Colonic mucosa (tissue), 4 donors: ENCODE results near the gene C3orf49. TPM values are rescaled to one million over a fixed set of nuclear protein-coding genes. Genes with fewer than 3 reads are reported as not detected.

Source experiments
- DNase-seq: peaks from one replicate; pipeline ENCODE4 v3.0.0-alpha.2; 2020
- H3K27ac ChIP-seq: fragments of 200-600 bp; one replicate; pipeline ENCODE4 v1.8.0; 2021
- H3K27me3 ChIP-seq: fragments of 200-600 bp; one replicate; pipeline ENCODE4 v1.8.0; 2021
- H3K36me3 ChIP-seq: fragments of 200-600 bp; one replicate; pipeline ENCODE4 v1.8.0; 2021
- H3K4me1 ChIP-seq: fragments of 200-600 bp; one replicate; pipeline ENCODE4 v1.8.0; 2021; ENCODE audit warnings: mild to moderate bottlenecking
- H3K4me3 ChIP-seq: fragments of 200-600 bp; one replicate; pipeline ENCODE4 v1.8.0; 2021
- H3K9ac ChIP-seq, 2 donors: one replicate each; pipeline ENCODE4 v1.7.0; 2013; ENCODE audit warnings: control low read depth in 2 of 2, low read depth in 2 of 2, low read length in 2 of 2
- H3K9me3 ChIP-seq: fragments of 200-600 bp; one replicate; pipeline ENCODE4 v1.8.0; 2021
- CTCF ChIP-seq: fragments of 200-600 bp; IDR thresholded peaks from one replicate; pipeline ENCODE4 v1.8.0; 2022; ENCODE audit warnings: antibody characterized with exemption, mild to moderate bottlenecking
- intact Hi-C: fragments of 100-400 bp; cut with DNase I; formaldehyde crosslinking; loops from one replicate; pipeline ENCODE4 v1.14.1; 2022
- total RNA-seq, 2 donors: library from RNA; stranded (reverse); fragmentation: NEBNext Ultra II Directional in 1 of 2; extraction: Animal tissue kit (Norgen Biotek cat#: 25700) in 1 of 2; gene quantifications; one replicate each; pipeline ENCODE4 v1.2.1, GENCODE V29; 2021
- donor health status: healthy.
- donor health status: DM: no; HTN: no; CAD: no.
- donor health status: DM: no; HTN: no; CAD: no.

The C3orf49 gene, protein sequence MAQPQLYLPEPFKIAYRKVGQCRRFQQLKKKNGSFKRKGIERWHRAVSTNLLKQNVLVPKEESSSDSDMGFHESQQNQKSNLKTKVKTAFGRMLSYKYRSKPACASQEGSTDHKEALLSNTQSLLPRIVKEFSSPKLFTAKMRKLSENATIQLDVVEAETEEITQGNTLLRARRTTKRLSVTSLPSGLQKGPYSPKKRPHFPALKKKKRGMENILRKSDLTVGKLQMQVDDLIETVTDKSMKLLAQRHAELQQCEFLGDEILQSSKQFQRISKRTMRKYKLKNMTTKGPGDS
- not detected for total RNA-seq

- Histone ChIP-seq H3K36me3 (no peaks in the 10 kb centered on the region), H3K27ac (no peak within 1 kb of the TSS), H3K4me3 (no peak within 1 kb of the TSS), H3K4me1 (no peaks in the 10 kb centered on the region), H3K9me3 (no peaks in the 10 kb centered on the region), H3K27me3 (no peaks in the 10 kb centered on the region), H3K9ac (no peak within 1 kb of the TSS)
- intact Hi-C loops: loop anchor here (2.0 kb wide), 1 partner anchor 468 kb away; no protein-coding TSS in a partner anchor
- TF ChIP-seq CTCF: no peak
- DNase-seq: no peak
These were observed at the start of gene C3orf49 for GRCh38 chr3:63819151-63819398. C3orf49 (plus strand) TSS chr3:63819299; CDS start chr3:63819472, 173 bp downstream.

DNA sequence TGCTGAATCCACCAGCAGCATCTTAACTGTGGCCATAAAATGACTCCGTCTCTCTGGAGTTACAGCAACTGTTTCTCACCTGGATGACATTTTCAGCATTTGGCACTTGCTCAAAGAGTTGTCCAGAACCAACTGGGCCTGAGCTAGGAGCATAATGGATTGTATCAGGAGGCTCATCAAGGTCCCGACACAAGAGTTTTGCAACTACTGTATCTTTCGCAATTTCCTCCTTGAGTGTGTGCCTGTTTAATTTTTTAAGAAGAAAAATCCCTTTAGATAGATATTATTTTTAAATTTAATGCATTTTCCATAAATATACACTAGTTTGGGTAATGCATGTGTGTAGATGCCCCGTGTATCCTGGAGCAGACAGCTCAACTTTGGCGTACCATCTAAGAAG lies 44.3 kb upstream of the C3orf49 start:
- no peaks in the 10 kb centered on the region for H3K36me3 ChIP-seq
- H3K9me3 ChIP-seq: no peaks in the 10 kb centered on the region
- H3K27me3 ChIP-seq: no peaks in the 10 kb centered on the region
- H3K4me3 ChIP-seq: no peak overlapping the region
- no peak overlapping the region for H3K9ac ChIP-seq
- intact Hi-C loops: no loop called here
- H3K4me1 ChIP-seq: no peaks in the 10 kb centered on the region
- TF ChIP-seq CTCF: no peak
- H3K27ac ChIP-seq: no peak overlapping the region
- DNase-seq: no peak

GRCh38 chr3:63779227-63779626 lies 39.9 kb upstream of the C3orf49 start:
- Histone ChIP-seq H3K9ac (no peak overlapping the region), H3K4me3 (no peak overlapping the region), H3K9me3 (no peaks in the 10 kb centered on the region), H3K27me3 (no peaks in the 10 kb centered on the region), H3K36me3 (no peaks in the 10 kb centered on the region), H3K27ac (no peak overlapping the region), H3K4me1 (no peaks in the 10 kb centered on the region)
- no peak for TF ChIP-seq CTCF
- DNase-seq: no peak
- intact Hi-C loops: no loop called here

DNA sequence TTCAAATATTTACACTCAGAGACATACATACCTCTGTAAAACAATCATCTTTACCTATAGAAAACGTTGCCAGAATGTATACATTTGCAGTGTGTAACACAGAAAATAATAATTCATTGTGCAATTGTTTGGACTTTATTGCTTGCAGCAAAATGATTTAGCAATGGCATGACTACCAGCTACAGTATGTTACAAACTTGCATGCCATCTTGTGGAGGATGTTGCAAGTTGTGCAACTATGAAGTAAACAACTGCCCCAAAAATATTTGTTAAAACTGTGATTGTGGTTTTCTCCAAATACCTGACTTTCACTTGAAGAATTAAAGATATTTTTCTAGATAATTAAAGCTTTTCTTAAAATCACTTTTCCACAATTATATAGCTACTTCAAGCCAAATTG lies 27.1 kb upstream of the C3orf49 start:
- Histone ChIP-seq H3K4me3 (no peak overlapping the region), H3K9ac (no peak overlapping the region), H3K4me1 (no peaks in the 10 kb centered on the region), H3K27me3 (no peaks in the 10 kb centered on the region), H3K9me3 (no peaks in the 10 kb centered on the region), H3K27ac (no peak overlapping the region), H3K36me3 (no peaks in the 10 kb centered on the region)
- intact Hi-C loops: no loop called here
- no peak for DNase-seq
- no peak for TF ChIP-seq CTCF

GRCh38 chr3:63795438-63795837 lies 23.7 kb upstream of the C3orf49 start:
- Histone ChIP-seq H3K9ac (no peak overlapping the region), H3K27me3 (no peaks in the 10 kb centered on the region), H3K27ac (no peak overlapping the region), H3K9me3 (no peaks in the 10 kb centered on the region), H3K36me3 (no peaks in the 10 kb centered on the region), H3K4me3 (no peak overlapping the region), H3K4me1 (no peaks in the 10 kb centered on the region)
- no peak for TF ChIP-seq CTCF
- intact Hi-C loops: no loop called here
- no peak for DNase-seq
